COLO668 (cell line): Measurements from ENCODE around the gene PLCB1.
"Not testable (repeated sequence)": the region's sequence is repeated elsewhere in the genome, so short reads cannot be mapped to it uniquely, and the experiment has no call there.

Experiments
- DNase-seq: peaks from one replicate; lab custom pipeline; 2025; ENCODE audit not compliant: unreplicated experiment; lab: John Stamatoyannopoulos, UW

The PLCB1 gene

GRCh38 chr20:8363970-8364733 lies 232.1 kb downstream of the PLCB1 start:
- DNase-seq, result no peak

GRCh38 chr20:8364734-8365078 lies 232.6 kb downstream of the PLCB1 start:
- no peak for DNase-seq

GRCh38 chr20:8365634-8366033 lies 233.6 kb downstream of the PLCB1 start:
- DNase-seq, result no peak

GRCh38 chr20:8366303-8366923 lies 234.3 kb downstream of the PLCB1 start:
- no peak for DNase-seq

GRCh38 chr20:8367689-8368088 lies 235.6 kb downstream of the PLCB1 start:
- no peak for DNase-seq

GRCh38 chr20:8368670-8369069 lies 236.6 kb downstream of the PLCB1 start:
- no peak for DNase-seq

- DNase-seq, result no peak
Observed at GRCh38 chr20:8369311-8369710, 237.2 kb downstream of the PLCB1 start.

- no peak for DNase-seq
Observed at GRCh38 chr20:8370774-8371173, 238.7 kb downstream of the PLCB1 start.

GRCh38 chr20:8372824-8373380 lies 240.8 kb downstream of the PLCB1 start:
- no peak for DNase-seq

GRCh38 chr20:8373579-8373978 lies 241.5 kb downstream of the PLCB1 start:
- no peak for DNase-seq

GRCh38 chr20:8375898-8376297 lies 243.8 kb downstream of the PLCB1 start:
- DNase-seq, result no peak

- no peak for DNase-seq
Observed at GRCh38 chr20:8376940-8377339, 244.9 kb downstream of the PLCB1 start.

GRCh38 chr20:8379125-8379524 lies 247.1 kb downstream of the PLCB1 start:
- DNase-seq, result not testable (repeated sequence)

GRCh38 chr20:8385247-8385646 lies 253.2 kb downstream of the PLCB1 start:
- DNase-seq, result no peak

- no peak for DNase-seq
Observed at GRCh38 chr20:8386991-8387390, 254.9 kb downstream of the PLCB1 start.

- no peak for DNase-seq
Observed at GRCh38 chr20:8388141-8388540, 256.1 kb downstream of the PLCB1 start.

- DNase-seq, result no peak
Observed at GRCh38 chr20:8388707-8389106, 256.6 kb downstream of the PLCB1 start.

- DNase-seq, result no peak
Observed at GRCh38 chr20:8389381-8390036, 257.4 kb downstream of the PLCB1 start.

- DNase-seq, result no peak
Observed at GRCh38 chr20:8390037-8390433, 258.0 kb downstream of the PLCB1 start.

GRCh38 chr20:8390500-8390899 lies 258.4 kb downstream of the PLCB1 start:
- no peak for DNase-seq

GRCh38 chr20:8393381-8393780 lies 261.3 kb downstream of the PLCB1 start:
- no peak for DNase-seq
